NCI-H2081 treated with DMSO at 0.1 percent for 48 hours (cell line): ENCODE results near the gene HES1.
"Not testable (repeated sequence)": the region's sequence is repeated elsewhere in the genome, so short reads cannot be mapped to it uniquely, and the experiment has no call there.

Experiments used
- DNase-seq: peaks from one replicate; lab custom pipeline; 2025; lab: John Stamatoyannopoulos, UW

Gene HES1

GRCh38 chr3:194135806-194136518 lies at the start of gene HES1:
HES1 (plus strand) TSS chr3:194136148; CDS start chr3:194136381, 233 bp downstream.
- DNase-seq = peak; percentile 43

GRCh38 chr3:194086388-194087075 lies 49.4 kb upstream of the HES1 start:
- DNase-seq = no peak

- DNase-seq = no peak
Observed at GRCh38 chr3:194087280-194087679, 48.7 kb upstream of the HES1 start.

GRCh38 chr3:194087995-194088855 lies 47.7 kb upstream of the HES1 start:
- DNase-seq = no peak

- no peak for DNase-seq
Observed at GRCh38 chr3:194089357-194090177, 46.4 kb upstream of the HES1 start.

GRCh38 chr3:194090178-194090555 lies 45.8 kb upstream of the HES1 start:
- not testable (repeated sequence) for DNase-seq

GRCh38 chr3:194090716-194091115 lies 45.2 kb upstream of the HES1 start:
- no peak for DNase-seq

- DNase-seq = no peak
Observed at GRCh38 chr3:194091141-194091540, 44.8 kb upstream of the HES1 start.

GRCh38 chr3:194091897-194092296 lies 44.1 kb upstream of the HES1 start:
- DNase-seq = not testable (repeated sequence)

- DNase-seq = no peak
Observed at GRCh38 chr3:194092881-194093301, 43.1 kb upstream of the HES1 start.

GRCh38 chr3:194093842-194094241 lies 42.1 kb upstream of the HES1 start:
- no peak for DNase-seq

- peak; percentile 25 for DNase-seq
Observed at GRCh38 chr3:194095464-194095863, 40.5 kb upstream of the HES1 start.

- DNase-seq = no peak
Observed at GRCh38 chr3:194095902-194096301, 40.0 kb upstream of the HES1 start.

GRCh38 chr3:194097141-194097882 lies 38.6 kb upstream of the HES1 start:
- no peak for DNase-seq

GRCh38 chr3:194098081-194098842 lies 37.7 kb upstream of the HES1 start:
- DNase-seq = no peak

GRCh38 chr3:194098843-194099183 lies 37.1 kb upstream of the HES1 start:
- no peak for DNase-seq

GRCh38 chr3:194099215-194099614 lies 36.7 kb upstream of the HES1 start:
- no peak for DNase-seq

- no peak for DNase-seq
Observed at GRCh38 chr3:194100856-194101390, 35.0 kb upstream of the HES1 start.

GRCh38 chr3:194101592-194102432 lies 34.1 kb upstream of the HES1 start:
- DNase-seq = no peak
